Liver (tissue), 3 donors: Measurements from ENCODE around the gene TMEM98.

ENCODE experiments used
- ATF3 ChIP-seq: IDR thresholded peaks from 2 replicates; pipeline ENCODE4 v1.6.1; 2016; ENCODE audit warnings: antibody characterized with exemption
- CTCF ChIP-seq: fragments of 150-350 bp; IDR thresholded peaks from 2 replicates; pipeline ENCODE4 v1.5.1; 2017; ENCODE audit warnings: improper control_type of control experiment, low read depth, low read length; ENCODE audit not compliant: missing input control
- FOXA1 ChIP-seq: IDR thresholded peaks from 2 replicates; pipeline ENCODE4 v1.6.1; 2016; ENCODE audit warnings: antibody characterized with exemption
- GABPA ChIP-seq, 2 donors: IDR thresholded peaks in 1 of 2; conservative IDR thresholded peaks in 1 of 2; 2 replicates each; pipeline ENCODE4 v1.6.1; 2016; ENCODE audit warnings: antibody characterized with exemption in 2 of 2, mild to moderate bottlenecking in 1 of 2, moderate library complexity in 1 of 2
- HNF4G ChIP-seq: IDR thresholded peaks from 2 replicates; pipeline ENCODE4 v1.6.1; 2016; ENCODE audit warnings: antibody characterized with exemption
- JUND ChIP-seq, 2 donors: IDR thresholded peaks; 2 replicates each; pipeline ENCODE4 v1.6.1; 2016; ENCODE audit warnings: antibody characterized with exemption in 2 of 2
- MAX ChIP-seq: IDR thresholded peaks from 2 replicates; pipeline ENCODE4 v1.6.1; 2016; ENCODE audit warnings: antibody characterized with exemption
- RAD21 ChIP-seq, 2 donors: IDR thresholded peaks; 2 replicates each; pipeline ENCODE4 v1.6.1; 2016; ENCODE audit warnings: antibody characterized with exemption in 2 of 2, mild to moderate bottlenecking in 2 of 2
- REST ChIP-seq: IDR thresholded peaks from 2 replicates; pipeline ENCODE4 v1.6.1; 2016; ENCODE audit warnings: antibody characterized with exemption, mild to moderate bottlenecking
- SP1 ChIP-seq: IDR thresholded peaks from 2 replicates; pipeline ENCODE4 v1.6.1; 2018; ENCODE audit warnings: antibody characterized with exemption, mild to moderate bottlenecking
- TAF1 ChIP-seq: conservative IDR thresholded peaks from 2 replicates; pipeline ENCODE4 v1.6.1; 2016; ENCODE audit warnings: antibody characterized with exemption, mild to moderate bottlenecking
- YY1 ChIP-seq: IDR thresholded peaks from 2 replicates; pipeline ENCODE4 v1.6.1; 2016; ENCODE audit warnings: antibody characterized with exemption, mild to moderate bottlenecking
- ZBTB33 ChIP-seq: IDR thresholded peaks from 2 replicates; pipeline ENCODE4 v1.6.1; 2016; ENCODE audit warnings: antibody characterized with exemption
- donor health status: healthy.
- donor health status: healthy.

- TF ChIP-seq CTCF (no peak), YY1 (no peak), REST (no peak), MAX (no peak), RAD21 (IDR thresholded peaks at IDR 0.05) (no peak), TAF1 (no peak), ATF3 (no peak), HNF4G (no peak), SP1 (no peak), GABPA (IDR thresholded peaks at IDR 0.05 in 1 of 2, conservative IDR thresholded peaks at IDR 0.05 in 1 of 2) (no peak), ZBTB33 (no peak), JUND (IDR thresholded peaks at IDR 0.05) (no peak), FOXA1 (no peak)
Observed at GRCh38 chr17:32954477-32954876, 26.5 kb downstream of the TMEM98 start.
